DMS153 (cell line): ENCODE data around the gene PDPR.
"Not testable (repeated sequence)": the region's sequence is repeated elsewhere in the genome, so short reads cannot be mapped to it uniquely, and the experiment has no call there.

Source experiments
- DNase-seq: peaks from one replicate; lab custom pipeline; 2025; lab: John Stamatoyannopoulos, UW

Gene PDPR

GRCh38 chr16:70162041-70162451 lies 47.9 kb downstream of the PDPR start:
- no peak for DNase-seq

- DNase-seq, result no peak
These were observed 49.5 kb downstream of the PDPR start for GRCh38 chr16:70163596-70163995.

- DNase-seq, result not testable (repeated sequence)
These were observed 52.6 kb downstream of the PDPR start for GRCh38 chr16:70166688-70167087.

GRCh38 chr16:70173212-70173837 lies 59.2 kb downstream of the PDPR start, which contains the start of gene CLEC18C:
CLEC18C (plus strand) TSS chr16:70173787; CDS start chr16:70174279, 492 bp downstream.
- DNase-seq, result not testable (repeated sequence)

- DNase-seq, result not testable (repeated sequence)
These were observed 59.8 kb downstream of the PDPR start for GRCh38 chr16:70173916-70174315.

GRCh38 chr16:70174387-70174932 lies 60.3 kb downstream of the PDPR start:
- not testable (repeated sequence) for DNase-seq

GRCh38 chr16:70187858-70188607 lies 73.9 kb downstream of the PDPR start:
- DNase-seq, result not testable (repeated sequence)

GRCh38 chr16:70188608-70188915 lies 74.4 kb downstream of the PDPR start:
- not testable (repeated sequence) for DNase-seq

- DNase-seq, result not testable (repeated sequence)
These were observed 76.4 kb downstream of the PDPR start for GRCh38 chr16:70190574-70190973.

- DNase-seq, result not testable (repeated sequence)
These were observed 82.7 kb downstream of the PDPR start for GRCh38 chr16:70196683-70197300.

- DNase-seq, result not testable (repeated sequence)
These were observed 83.5 kb downstream of the PDPR start for GRCh38 chr16:70197611-70198010.

- DNase-seq, result not testable (repeated sequence)
These were observed 84.1 kb downstream of the PDPR start for GRCh38 chr16:70198230-70198629.

- not testable (repeated sequence) for DNase-seq
These were observed 84.5 kb downstream of the PDPR start for GRCh38 chr16:70198666-70199065.

GRCh38 chr16:70199170-70199569 lies 85.0 kb downstream of the PDPR start:
- DNase-seq, result not testable (repeated sequence)

- DNase-seq, result not testable (repeated sequence)
These were observed 85.9 kb downstream of the PDPR start for GRCh38 chr16:70200063-70200462.

GRCh38 chr16:70203508-70203907 lies 89.4 kb downstream of the PDPR start:
- DNase-seq, result not testable (repeated sequence)

- not testable (repeated sequence) for DNase-seq
These were observed 89.9 kb downstream of the PDPR start for GRCh38 chr16:70204010-70204409.

GRCh38 chr16:70204668-70205405 lies 90.7 kb downstream of the PDPR start:
- not testable (repeated sequence) for DNase-seq

- DNase-seq, result not testable (repeated sequence)
These were observed 92.2 kb downstream of the PDPR start for GRCh38 chr16:70206382-70206781.
